ENCODE data around the gene CYBC1.

DNA sequence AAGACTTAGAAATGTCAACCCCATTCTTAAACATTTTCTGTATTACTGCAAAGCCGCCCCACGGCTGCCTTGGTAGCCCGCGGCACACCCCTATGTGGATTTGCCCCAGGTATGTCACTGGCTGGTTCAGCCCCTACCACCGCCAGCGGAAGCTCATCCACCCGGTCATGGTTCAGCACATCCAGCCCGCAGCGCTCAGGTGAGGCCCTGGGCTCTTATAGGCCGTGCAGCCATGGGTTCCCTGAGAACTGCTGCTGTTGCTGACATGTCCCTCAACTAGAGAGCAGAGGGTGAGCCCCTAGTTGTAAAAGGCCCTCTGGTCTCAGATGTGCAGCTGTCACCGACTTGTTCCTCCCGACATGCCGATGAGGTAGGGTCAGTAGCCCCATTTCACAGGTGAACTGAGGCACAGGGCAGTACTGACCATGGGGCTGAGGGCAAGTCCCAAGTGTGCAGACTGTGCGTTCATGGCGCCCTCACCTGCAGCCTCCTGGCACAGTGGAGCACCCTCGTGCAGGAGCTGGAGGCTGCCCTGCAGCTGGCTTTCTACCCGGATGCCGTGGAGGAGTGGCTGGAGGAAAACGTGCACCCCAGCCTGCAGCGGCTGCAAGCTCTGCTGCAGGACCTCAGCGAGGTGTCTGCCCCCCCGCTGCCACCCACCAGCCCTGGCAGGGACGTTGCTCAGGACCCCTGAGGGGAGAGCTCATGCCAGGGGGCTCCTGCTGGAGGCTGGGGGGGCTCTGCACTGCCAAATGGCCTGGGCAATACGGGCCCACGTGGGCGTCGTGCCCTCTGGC, 8.7 kb downstream of the CYBC1 start:
- TF ChIP-seq SUZ12 (IDR thresholded peaks at IDR 0.05) (no peak), LEF1 (IDR thresholded peaks at IDR 0.05; ENCODE audit: borderline replicate concordance) (no peak), FOXM1 (IDR thresholded peaks at IDR 0.05; ENCODE audit: borderline replicate concordance) (no peak)

Measured in HEK293T (cell line).